ENCODE results near the gene MPDU1.
"Not testable (repeated sequence)": the region's sequence is repeated elsewhere in the genome, so short reads cannot be mapped to it uniquely, and the experiment has no call there.

MPDU1 gene

DNA sequence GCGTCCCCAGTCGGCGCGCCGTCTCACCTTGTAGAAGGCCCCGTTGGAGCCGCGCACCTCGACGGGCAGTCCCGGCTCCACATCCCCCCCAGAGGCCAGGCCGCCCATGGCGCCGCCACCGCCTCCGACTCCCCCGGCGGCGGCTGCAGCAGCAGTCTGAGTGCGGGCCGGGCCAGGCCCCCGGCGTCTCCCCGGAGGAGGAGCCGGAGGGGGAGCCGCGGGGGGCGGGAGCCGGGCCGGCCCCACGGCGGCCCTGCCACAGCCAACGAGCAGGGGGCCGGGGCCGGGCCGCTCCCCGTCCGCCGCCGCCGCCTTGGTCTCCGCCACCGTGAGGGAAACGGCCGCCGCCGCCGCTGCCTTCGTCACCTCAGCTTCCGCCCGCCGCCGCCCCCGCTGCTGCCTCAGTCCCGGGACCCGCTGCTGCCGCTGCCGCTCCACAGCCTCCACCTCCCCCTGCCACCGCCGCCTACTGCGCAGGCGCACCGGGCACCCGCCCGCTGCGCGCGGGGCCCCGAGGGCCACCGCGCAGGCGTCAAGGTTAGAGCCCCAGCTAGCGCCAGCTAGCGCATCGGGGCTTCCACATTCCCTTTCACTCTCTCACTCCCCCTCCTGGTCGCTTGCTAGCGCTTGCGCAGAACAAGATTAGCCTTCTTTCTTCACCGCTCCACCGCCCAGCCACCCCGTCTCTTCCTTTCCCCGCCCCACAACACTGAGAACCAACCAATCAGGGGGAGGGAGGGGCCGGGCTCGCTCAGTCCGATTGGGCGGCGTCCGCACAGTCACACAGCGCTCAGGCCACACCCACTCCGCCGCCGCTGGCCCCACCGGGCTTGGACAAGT, 31.0 kb downstream of the MPDU1 start, which contains the start of gene FXR2:
Gene FXR2, minus strand, starts transcription at position 473 of the 840 bp plus-strand sequence. Its CDS starts 365 bp downstream, at position 108.
- DNase-seq (ENCODE audit: low read depth in 2 of 2) = peak; percentile 97 to 98

- DNase-seq (ENCODE audit: low read depth in 2 of 2) = no peak
Measured at GRCh38 chr17:7615265-7615747, 31.7 kb downstream of the MPDU1 start.

DNA sequence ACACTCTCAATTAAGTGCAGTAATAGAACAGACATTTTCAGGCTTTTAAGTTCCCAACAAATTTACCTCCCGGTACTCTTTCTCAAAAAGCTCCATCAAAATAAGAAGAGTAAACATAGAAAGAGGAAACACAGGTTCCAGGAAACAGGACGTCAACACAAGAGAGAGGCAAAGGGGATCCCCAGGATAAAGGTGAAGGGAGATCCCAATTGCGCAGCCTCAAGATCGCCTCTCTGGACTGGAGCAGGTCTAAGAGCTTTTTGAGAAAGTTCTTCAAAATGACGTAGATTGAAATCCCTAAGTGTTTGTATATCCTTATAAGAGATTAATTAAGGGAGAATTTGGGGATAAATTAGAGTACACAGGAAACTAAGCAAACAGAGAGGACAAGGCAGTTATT, 35.0 kb downstream of the MPDU1 start:
- DNase-seq (ENCODE audit: low read depth in 2 of 2) = no peak

DNA sequence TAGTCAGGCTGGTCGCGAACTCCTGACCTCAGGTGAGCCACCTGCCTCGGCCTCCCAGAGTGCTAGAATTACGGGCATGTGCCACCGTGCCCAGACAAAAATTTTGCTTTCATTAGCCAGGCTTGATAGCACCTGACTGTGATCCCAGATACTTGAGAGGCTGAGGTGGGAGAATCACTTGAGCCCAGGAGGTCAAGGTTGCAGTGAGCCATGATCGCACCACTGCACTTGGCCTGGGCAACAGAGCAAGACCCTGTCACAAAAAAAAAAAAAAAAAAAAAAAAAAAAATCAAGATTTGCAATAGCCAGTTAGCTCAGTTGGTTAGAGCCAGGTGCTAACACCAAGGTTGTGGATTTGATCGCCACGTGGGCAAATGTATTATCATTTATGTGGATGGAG, 37.2 kb downstream of the MPDU1 start:
- no peak for DNase-seq (ENCODE audit: low read depth in 2 of 2)

DNA sequence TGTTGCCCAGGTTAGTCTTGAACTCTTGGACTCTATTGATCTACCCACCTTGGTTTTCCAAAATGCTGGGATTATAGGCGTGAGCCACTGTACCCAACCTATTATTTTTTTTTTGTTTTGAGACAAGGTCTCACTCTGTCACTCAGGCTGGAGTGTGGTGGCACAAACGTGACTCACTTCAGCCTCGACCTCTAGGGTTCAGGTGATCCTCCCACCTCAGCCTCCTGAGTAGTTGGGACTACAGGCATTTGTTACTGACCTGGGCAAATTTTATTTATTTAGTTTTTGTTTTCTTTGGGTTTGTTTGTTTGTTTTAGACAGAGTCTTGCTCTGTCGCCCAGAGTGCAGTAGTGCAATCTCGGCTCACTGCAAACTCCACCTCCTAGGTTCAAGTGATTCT, 40.0 kb downstream of the MPDU1 start:
- no peak for DNase-seq (ENCODE audit: low read depth in 2 of 2)

DNA sequence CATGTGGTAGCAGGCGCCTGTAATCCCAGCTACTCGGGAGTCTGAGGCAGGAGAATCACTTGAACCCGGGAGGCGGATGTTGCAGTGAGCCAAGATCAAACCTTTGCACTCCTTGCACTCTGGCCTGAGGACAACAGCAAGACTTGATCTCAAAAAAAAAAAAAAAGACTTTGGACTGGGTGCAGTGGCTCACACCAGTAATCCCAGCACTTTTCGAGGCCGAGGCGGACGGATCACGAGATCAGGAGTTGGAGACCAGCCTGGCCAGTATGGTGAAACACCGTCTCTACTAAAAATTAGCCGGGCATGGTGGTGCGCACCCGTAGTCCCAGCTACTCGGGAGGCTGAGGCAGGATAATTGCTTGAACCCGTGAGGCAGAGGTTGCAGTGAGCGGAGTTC, 42.1 kb downstream of the MPDU1 start:
- not testable (repeated sequence) for DNase-seq (ENCODE audit: low read depth in 2 of 2)

- no peak for DNase-seq (ENCODE audit: low read depth in 2 of 2)
Measured at GRCh38 chr17:7626307-7626706, 42.7 kb downstream of the MPDU1 start.

GRCh38 chr17:7626956-7627249, 43.3 kb downstream of the MPDU1 start:
- DNase-seq (ENCODE audit: low read depth in 2 of 2) = no peak

- DNase-seq (ENCODE audit: low read depth in 2 of 2) = peak; percentile 74 to 78
Measured at GRCh38 chr17:7627250-7628121, 43.8 kb downstream of the MPDU1 start, which contains the start of gene SAT2. TSS of gene SAT2 (minus strand) at chr17:7627821. CDS start at chr17:7627635, 186 bp downstream.

DNA sequence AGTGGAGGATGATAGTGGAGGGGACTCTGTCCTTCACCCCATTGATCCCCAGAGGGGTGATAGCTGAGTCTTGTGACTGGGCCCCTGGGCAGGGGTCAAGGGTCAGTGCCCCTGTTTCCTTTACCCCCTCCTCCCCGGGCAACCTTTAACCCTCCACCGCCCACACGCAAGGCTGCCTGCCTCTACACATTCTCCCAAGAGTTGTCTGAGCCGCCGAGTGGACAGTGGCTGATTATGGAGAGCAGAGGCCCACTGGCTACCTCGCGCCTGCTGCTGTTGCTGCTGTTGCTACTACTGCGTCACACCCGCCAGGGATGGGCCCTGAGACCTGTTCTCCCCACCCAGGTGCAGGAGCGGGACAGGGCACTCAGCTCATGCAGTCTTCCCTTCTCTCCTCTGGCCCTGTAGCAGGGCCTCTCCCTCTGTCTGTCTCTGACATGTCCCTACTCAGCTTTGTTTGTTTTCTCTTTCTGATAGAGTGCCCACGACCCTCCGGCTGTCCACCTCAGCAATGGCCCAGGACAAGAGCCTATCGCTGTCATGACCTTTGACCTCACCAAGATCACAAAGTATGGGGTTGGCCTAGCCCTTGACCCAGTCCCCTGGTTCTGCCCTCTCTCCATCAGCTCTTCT, 46.4 kb downstream of the MPDU1 start, which contains the start of gene SHBG:
Gene SHBG, plus strand, starts transcription at position 197 of the 633 bp plus-strand sequence. Its CDS starts 38 bp downstream, at position 235.
- DNase-seq (ENCODE audit: low read depth in 2 of 2) = no peak

DNA sequence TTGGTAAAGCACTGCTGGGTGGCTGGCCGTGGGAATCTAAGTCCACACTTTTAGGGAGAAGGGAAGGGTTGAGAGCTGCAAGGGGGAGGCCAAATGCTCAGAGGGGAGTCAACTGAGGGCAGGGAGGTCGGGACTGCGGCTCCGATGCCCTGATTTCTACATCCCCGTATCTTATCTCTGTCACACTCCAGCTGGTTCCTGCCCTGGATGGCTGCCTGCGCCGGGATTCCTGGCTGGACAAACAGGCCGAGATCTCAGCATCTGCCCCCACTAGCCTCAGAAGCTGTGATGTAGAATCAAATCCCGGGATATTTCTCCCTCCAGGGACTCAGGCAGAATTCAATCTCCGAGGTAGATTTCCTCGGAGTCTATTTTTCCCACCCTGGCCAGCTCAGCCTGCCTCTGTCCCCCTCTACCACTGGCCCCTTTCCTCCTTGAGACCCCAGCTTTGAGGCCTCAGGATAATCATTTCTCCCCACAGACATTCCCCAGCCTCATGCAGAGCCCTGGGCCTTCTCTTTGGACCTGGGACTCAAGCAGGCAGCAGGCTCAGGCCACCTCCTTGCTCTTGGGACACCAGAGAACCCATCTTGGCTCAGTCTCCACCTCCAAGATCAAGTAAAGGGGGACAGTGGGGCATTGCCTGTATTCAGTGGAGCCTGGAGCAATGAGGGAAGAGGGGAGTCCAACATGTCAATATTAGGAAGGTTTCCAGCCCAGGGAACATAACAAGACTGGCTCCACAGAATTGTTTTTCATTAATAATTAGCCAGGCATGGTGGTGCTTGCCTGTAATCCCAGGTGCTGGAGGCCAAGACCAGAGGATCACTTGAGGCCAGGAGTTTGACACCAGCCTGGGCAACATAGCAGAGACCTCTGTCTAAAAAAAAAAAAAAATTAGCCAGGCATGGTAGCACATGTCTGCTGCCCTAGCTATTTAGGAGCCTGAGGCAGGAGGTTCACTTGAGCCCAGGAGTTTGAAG, 48.0 kb downstream of the MPDU1 start:
- DNase-seq (ENCODE audit: low read depth in 2 of 2) = no peak

GRCh38 chr17:7632492-7632894, 48.8 kb downstream of the MPDU1 start:
- no peak for DNase-seq (ENCODE audit: low read depth in 2 of 2)

DNA sequence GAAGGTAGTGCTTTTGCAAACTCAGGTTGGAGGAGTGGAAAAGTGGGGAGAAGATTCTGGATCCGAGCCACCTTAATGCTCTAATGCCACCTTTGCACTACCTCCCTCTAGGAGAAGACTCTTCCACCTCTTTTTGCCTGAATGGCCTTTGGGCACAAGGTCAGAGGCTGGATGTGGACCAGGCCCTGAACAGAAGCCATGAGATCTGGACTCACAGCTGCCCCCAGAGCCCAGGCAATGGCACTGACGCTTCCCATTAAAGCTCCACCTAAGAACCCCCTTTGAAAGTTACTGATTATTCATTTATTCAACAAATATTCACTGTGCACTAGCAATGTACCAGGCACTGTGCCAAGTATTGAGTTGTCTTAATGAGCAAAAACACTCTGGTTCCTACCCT, 49.4 kb downstream of the MPDU1 start:
- no peak for DNase-seq (ENCODE audit: low read depth in 2 of 2)

GRCh38 chr17:7634384-7634783, 50.7 kb downstream of the MPDU1 start:
- no peak for DNase-seq (ENCODE audit: low read depth in 2 of 2)

GRCh38 chr17:7636163-7636562, 52.5 kb downstream of the MPDU1 start:
- DNase-seq (ENCODE audit: low read depth in 2 of 2) = no peak
